Left lung (tissue), 10 donors: ENCODE data around the gene SLC2A13. TPM values are rescaled to one million over a fixed set of nuclear protein-coding genes. Genes with fewer than 3 reads are reported as not detected.
"Not testable (repeated sequence)": the region's sequence is repeated elsewhere in the genome, so short reads cannot be mapped to it uniquely, and the experiment has no call there.

Source experiments
- ATAC-seq: fragments of 200-7000 bp; cut with Tn5 transposase; one replicate; pipeline ENCODE4 v1.9.1; 2020; ENCODE audit warnings: moderate library complexity
- DNase-seq, 4 donors: peaks; one replicate each; pipeline ENCODE4 v3.0.0-alpha.2; 2013 to 2020
- H3K27ac ChIP-seq, 2 donors: fragments of 200-600 bp; sonication (generic) in 1 of 2; one replicate each; pipeline versions ENCODE4 v1.5.0 to v1.8.0; 2020 to 2021
- H3K27me3 ChIP-seq, 2 donors: fragments of 200-600 bp; sonication (generic) in 1 of 2; one replicate each; pipeline versions ENCODE4 v1.5.0 to v1.8.0; 2020 to 2021
- H3K36me3 ChIP-seq, 2 donors: fragments of 200-600 bp; sonication (generic) in 1 of 2; one replicate each; pipeline versions ENCODE4 v1.5.0 to v1.8.0; 2020 to 2021
- H3K4me1 ChIP-seq, 2 donors: fragments of 200-600 bp; one replicate each; pipeline ENCODE4 v1.8.0; 2021
- H3K4me3 ChIP-seq, 2 donors: fragments of 200-600 bp; sonication (generic) in 1 of 2; one replicate each; pipeline versions ENCODE4 v1.5.0 to v1.8.0; 2020 to 2021; ENCODE audit warnings: mild to moderate bottlenecking in 1 of 2
- H3K9me3 ChIP-seq, 2 donors: fragments of 200-600 bp; sonication (generic) in 1 of 2; one replicate each; pipeline versions ENCODE4 v1.5.0 to v1.8.0; 2020 to 2021
- intact Hi-C, 2 donors: fragments of 100-400 bp; cut with DNase I; formaldehyde crosslinking; loops; one replicate each; pipeline versions ENCODE4 v1.11.2 to v1.14.2; 2022
- polyA plus RNA-seq, 6 donors: library from polyadenylated mRNA; unstranded; fragments of 120-200 nt; gene quantifications; one replicate each; pipeline ENCODE4 v1.2.1, GENCODE V29; 2013; ENCODE audit not compliant: insufficient read length in 6 of 6
- total RNA-seq, 2 donors: library from RNA; stranded (reverse); fragmentation: NEBNext Ultra II Directional; extraction: Animal tissue kit (Norgen Biotek cat#: 25700); gene quantifications; one replicate each; pipeline ENCODE4 v1.2.1, GENCODE V29; 2021
- TF ChIP-seq, protein P1 (sequence below), 2 donors: fragments of 200-600 bp; sonication (generic) in 1 of 2; IDR thresholded peaks; one replicate each; pipeline versions ENCODE4 v1.5.0 to v1.8.0; 2021; ENCODE audit warnings: antibody characterized with exemption in 2 of 2
- donor health status: DM: no; HTN: yes; CAD: no.
- donor health status: DM: no; HTN: no; CAD: no.

Gene SLC2A13
- total and polyA plus RNA-seq, 8 donors: 5.8 to 14.6 (median 7.8) TPM

DNA sequence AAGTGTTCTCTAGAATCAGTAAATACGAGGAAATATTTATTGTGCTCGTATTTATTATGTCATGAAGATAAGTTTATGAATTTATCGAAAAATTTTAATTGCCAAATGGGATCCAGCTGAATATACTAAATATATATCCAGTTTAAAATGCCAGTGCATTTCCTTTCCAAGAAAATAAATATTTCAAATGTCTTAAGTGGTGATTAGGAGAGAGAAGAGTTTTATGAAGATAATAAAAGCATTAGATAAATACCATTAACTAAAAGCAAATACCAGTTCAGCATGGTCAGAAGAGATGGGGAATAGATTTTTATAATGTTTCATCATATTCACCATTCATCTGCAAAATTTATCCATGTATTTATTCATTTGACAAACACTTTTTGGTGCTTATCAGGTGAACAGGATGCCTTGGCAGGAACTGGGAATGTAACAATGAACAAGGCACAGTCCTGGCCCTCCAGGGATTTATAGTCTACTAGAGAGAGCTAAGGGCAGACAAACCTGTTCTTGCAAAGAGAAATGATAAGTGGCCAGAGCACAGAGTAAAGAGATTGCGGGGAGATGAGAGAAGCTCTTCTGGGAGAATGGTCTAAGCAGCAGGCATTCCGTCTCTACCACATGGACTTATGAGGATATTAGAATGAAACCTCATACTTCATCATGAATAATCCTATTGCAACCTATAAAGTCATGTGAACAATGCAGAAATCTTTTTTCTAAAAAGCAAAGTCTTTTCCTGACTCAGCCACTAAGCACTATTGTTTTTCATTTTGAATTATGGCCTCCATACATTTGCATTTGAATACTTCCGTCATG is 342.6 kb downstream of the SLC2A13 start:
- intact Hi-C loops: loop anchor here in 1 of 2 donors (10.0 kb wide), 1 partner anchor 342 kb away; the partner anchor contains the start of gene SLC2A13
- Histone ChIP-seq H3K36me3 (no peaks in the 10 kb centered on the region), H3K27me3 (no peaks in the 10 kb centered on the region), H3K4me1 (no peaks in the 10 kb centered on the region), H3K27ac (no peak overlapping the region), H3K9me3 (no peaks in the 10 kb centered on the region), H3K4me3 (no peak overlapping the region)
- DNase-seq (no peak), ATAC-seq (no peak)
- TF ChIP-seq, protein P1, sequence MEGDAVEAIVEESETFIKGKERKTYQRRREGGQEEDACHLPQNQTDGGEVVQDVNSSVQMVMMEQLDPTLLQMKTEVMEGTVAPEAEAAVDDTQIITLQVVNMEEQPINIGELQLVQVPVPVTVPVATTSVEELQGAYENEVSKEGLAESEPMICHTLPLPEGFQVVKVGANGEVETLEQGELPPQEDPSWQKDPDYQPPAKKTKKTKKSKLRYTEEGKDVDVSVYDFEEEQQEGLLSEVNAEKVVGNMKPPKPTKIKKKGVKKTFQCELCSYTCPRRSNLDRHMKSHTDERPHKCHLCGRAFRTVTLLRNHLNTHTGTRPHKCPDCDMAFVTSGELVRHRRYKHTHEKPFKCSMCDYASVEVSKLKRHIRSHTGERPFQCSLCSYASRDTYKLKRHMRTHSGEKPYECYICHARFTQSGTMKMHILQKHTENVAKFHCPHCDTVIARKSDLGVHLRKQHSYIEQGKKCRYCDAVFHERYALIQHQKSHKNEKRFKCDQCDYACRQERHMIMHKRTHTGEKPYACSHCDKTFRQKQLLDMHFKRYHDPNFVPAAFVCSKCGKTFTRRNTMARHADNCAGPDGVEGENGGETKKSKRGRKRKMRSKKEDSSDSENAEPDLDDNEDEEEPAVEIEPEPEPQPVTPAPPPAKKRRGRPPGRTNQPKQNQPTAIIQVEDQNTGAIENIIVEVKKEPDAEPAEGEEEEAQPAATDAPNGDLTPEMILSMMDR (IDR thresholded peaks at IDR 0.05): no peak

DNA sequence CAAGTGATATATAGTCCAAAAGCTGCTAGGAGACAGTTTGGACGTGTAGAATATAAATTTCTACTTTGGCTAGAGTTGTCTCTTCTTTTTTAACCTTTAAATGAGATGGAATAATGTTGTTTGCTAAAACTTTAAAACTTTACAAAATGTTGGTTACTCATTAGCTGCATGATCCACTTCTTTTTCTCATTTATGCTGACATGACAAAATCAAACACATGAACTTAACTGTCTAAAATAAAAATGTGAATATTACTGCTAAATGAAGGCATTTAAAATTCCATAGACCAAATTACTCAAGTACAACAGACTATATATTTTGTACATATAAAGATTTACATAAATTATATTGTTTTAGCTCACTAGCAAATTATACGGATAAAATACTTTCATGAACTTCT is 350.4 kb downstream of the SLC2A13 start:
- ATAC-seq (no peak), DNase-seq (no peak)
- Histone ChIP-seq H3K36me3 (no peaks in the 10 kb centered on the region), H3K27ac (no peak overlapping the region), H3K27me3 (no peaks in the 10 kb centered on the region), H3K4me1 (no peaks in the 10 kb centered on the region), H3K9me3 (no peaks in the 10 kb centered on the region), H3K4me3 (no peak overlapping the region)
- TF ChIP-seq, protein P1 (IDR thresholded peaks at IDR 0.05): no peak
- intact Hi-C loops: no loop called here

DNA sequence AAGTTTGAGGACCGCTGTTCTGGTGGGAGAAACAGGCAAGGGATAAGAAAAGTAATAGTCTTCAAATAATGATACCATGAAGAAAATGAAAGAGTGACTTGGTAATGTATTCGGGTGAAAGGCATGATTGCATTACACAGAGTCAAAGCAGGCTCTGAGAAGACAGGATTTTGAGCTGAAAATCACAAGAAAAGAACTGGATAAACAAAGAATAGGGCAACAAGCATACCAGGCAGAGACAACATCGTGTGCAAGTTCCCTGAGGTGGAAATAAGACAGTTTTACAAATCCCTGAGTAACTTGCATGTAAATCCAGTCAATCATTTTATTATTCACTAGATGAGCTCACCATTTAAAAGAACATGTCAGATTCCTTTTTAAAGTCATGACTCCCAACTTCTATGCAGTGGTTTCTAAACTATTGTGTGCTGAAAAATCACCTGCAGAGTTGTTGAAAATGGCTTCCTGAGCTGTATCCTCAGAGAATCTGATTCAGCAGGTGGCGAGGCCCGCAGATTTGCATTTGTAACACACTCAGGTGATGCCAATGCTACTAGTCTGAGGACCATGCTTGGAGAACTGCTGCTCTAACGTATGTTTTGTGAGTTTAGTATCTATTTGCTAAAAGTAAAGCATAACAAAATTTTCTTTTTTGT is 353.3 kb downstream of the SLC2A13 start:
- H3K36me3 ChIP-seq: no peaks in the 10 kb centered on the region
- H3K9me3 ChIP-seq: no peaks in the 10 kb centered on the region
- H3K27ac ChIP-seq: no peak overlapping the region
- no peak overlapping the region for H3K4me3 ChIP-seq
- DNase-seq: peak in 1 of 4 donors; percentile 15
- TF ChIP-seq, protein P1 (IDR thresholded peaks at IDR 0.05): no peak
- no peaks in the 10 kb centered on the region for H3K4me1 ChIP-seq
- intact Hi-C loops: no loop called here
- ATAC-seq: no peak
- no peaks in the 10 kb centered on the region for H3K27me3 ChIP-seq

DNA sequence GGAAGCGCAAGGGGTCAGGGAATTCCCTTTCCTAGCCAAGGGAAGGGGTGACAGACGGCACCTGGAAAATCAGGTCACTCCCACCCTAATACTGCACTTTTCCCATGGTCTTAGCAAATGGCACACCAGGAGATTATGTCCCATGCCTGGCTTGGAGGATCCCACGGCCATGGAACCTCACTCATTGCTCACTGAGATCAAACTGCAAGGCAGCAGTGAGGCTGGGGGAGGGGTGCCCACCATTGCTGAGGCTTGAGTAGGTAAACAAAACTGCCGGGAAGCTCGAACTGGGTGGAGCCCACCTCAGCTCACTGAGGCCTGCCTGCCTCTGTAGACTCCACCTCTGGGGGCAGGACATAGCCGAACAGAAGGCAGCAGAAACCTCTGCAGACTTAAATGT is 359.7 kb downstream of the SLC2A13 start:
- H3K27me3 ChIP-seq, H3K27ac ChIP-seq, H3K36me3 ChIP-seq, intact Hi-C loops, H3K4me1 ChIP-seq, ATAC-seq, H3K4me3 ChIP-seq: not testable (repeated sequence)
- peaks cover 0 to 13% of the 10 kb centered on the region in 2 donors for H3K9me3 ChIP-seq
- peak in 1 of 4 donors; percentile 14 for DNase-seq

DNA sequence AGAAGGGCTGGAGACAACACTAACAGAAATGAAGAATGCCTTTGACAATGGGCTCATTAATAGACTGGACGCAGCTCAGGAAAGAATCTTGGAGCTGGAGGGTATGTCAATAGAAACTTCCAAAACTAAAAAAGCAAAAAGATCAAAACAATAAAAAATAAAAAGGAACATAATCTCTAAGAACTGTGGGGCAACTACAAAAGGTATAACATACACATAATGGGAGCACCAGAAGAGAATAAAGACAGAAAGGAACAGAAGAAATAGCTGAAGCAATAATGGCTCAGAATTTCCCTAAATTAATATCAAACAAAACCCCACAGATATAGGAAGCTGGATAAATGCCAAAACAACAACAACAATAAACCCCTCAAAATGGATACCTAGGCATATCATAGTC is 362.2 kb downstream of the SLC2A13 start:
- H3K27ac ChIP-seq: no peak overlapping the region
- H3K27me3 ChIP-seq: no peaks in the 10 kb centered on the region
- H3K9me3 ChIP-seq: peaks cover 0 to 13% of the 10 kb centered on the region in 2 donors
- no peak for ATAC-seq
- H3K36me3 ChIP-seq: no peaks in the 10 kb centered on the region
- TF ChIP-seq, protein P1 (IDR thresholded peaks at IDR 0.05): no peak
- no peak overlapping the region for H3K4me3 ChIP-seq
- no peak for DNase-seq
- no peaks in the 10 kb centered on the region for H3K4me1 ChIP-seq
- intact Hi-C loops: no loop called here
